ENCODE data around the gene IDS. TPM values are rescaled to one million over a fixed set of nuclear protein-coding genes. Genes with fewer than 3 reads are reported as not detected.

IDS gene
- total and polyA plus RNA-seq, 2 of the 8 experiments (the other 6 are each of a cell fraction or from before 2014, with no cell fraction given) = 19.9 to 20.7 TPM

- DNase-seq (ENCODE audit: low read depth in 1 of 2, low spot score in 2 of 2) = no peak
- WGBS, 2 experiments (ENCODE audit: extremely low coverage in 1 of 2, insufficient coverage in 1 of 2, insufficient read length in 1 of 2, insufficient replicate concordance in 2 of 2, low coverage in 1 of 2, low lambda C conversion rate in 2 of 2, missing lambda C conversion rate in 1 of 2) = 89% methylated on average over 2 of the region's 2 CpGs; no CpG with 5 or more reads in 1 of the 2 experiments
These were observed 28.6 kb downstream of the IDS start for GRCh38 chrX:149476513-149476912.

More at GRCh38 chrX:149476513-149476912, 28.6 kb downstream of the IDS start:
- Histone ChIP-seq H2BK15ac (ENCODE audit: low read length) (no peak overlapping the region), H3K4me2 (ENCODE audit: insufficient read depth in 1 of 2, low read depth in 2 of 2, low read length in 2 of 2) (no peak overlapping the region), H3K4me3 (ENCODE audit: extremely low read depth in 1 of 4, insufficient read depth in 2 of 4, low read depth in 3 of 4, low read length in 4 of 4) (no peak overlapping the region), H2AK5ac (ENCODE audit: low read depth, low read length) (no peak overlapping the region), H3K18ac (ENCODE audit: extremely low read depth, low read length) (no peak overlapping the region), H4K5ac (ENCODE audit: insufficient read length, low read depth, low read length) (no peak overlapping the region), H3K56ac (replicated peaks; ENCODE audit: insufficient read length, low read depth, low read length) (no peak overlapping the region), H4K8ac (ENCODE audit: extremely low read depth, insufficient read depth, low read length) (no peak overlapping the region), H4K91ac (replicated peaks; ENCODE audit: insufficient read length, low read length) (no peak overlapping the region), H3K79me2 (ENCODE audit: control insufficient read depth in 1 of 2, insufficient read depth in 2 of 2, low read length in 2 of 2) (no peaks in the 10 kb centered on the region), H2BK20ac (ENCODE audit: low read length) (no peak overlapping the region), H3K27me3 (replicated peaks in 1 of 4; ENCODE audit: control insufficient read depth in 3 of 4, extremely low read depth in 1 of 4, insufficient read depth in 3 of 4, low read length in 3 of 4) (no peaks in the 10 kb centered on the region), H3K4ac (replicated peaks; ENCODE audit: insufficient read length, low read depth, low read length) (no peak overlapping the region), H4K20me1 (replicated peaks in 1 of 2; ENCODE audit: control insufficient read depth in 1 of 2, insufficient read depth in 2 of 2, low read length in 2 of 2) (no peaks in the 10 kb centered on the region), H2BK12ac (ENCODE audit: low read depth, low read length) (no peak overlapping the region), H3K9ac (replicated peaks in 1 of 4; ENCODE audit: extremely low read depth in 1 of 4, low read depth in 3 of 4, low read length in 3 of 4) (no peak overlapping the region), H3K79me1 (ENCODE audit: low read depth, low read length) (no peaks in the 10 kb centered on the region), H3K23me2 (ENCODE audit: low read depth, low read length) (no peaks in the 10 kb centered on the region), H3K9me3 (ENCODE audit: insufficient read depth in 2 of 2, low read depth in 1 of 2, low read length in 1 of 2) (no peaks in the 10 kb centered on the region), H2AFZ (ENCODE audit: low read length) (no peak overlapping the region), H3K27ac (ENCODE audit: low read depth, low read length) (no peak overlapping the region), H3K14ac (ENCODE audit: insufficient read length) (no peak overlapping the region), H3K4me1 (replicated peaks in 1 of 4; ENCODE audit: control insufficient read depth in 3 of 4, insufficient read depth in 4 of 4, low read length in 3 of 4) (no peaks in the 10 kb centered on the region), H2BK5ac (ENCODE audit: low read depth, low read length) (no peak overlapping the region), H3K36me3 (ENCODE audit: control insufficient read depth in 2 of 4, insufficient read depth in 4 of 4, low read length in 3 of 4) (no peaks in the 10 kb centered on the region), H3K23ac (ENCODE audit: insufficient read length) (no peak overlapping the region), H2BK120ac (replicated peaks; ENCODE audit: low read depth, low read length) (no peak overlapping the region)
- no peak for FAIRE-seq
- TF ChIP-seq CEBPB (IDR thresholded peaks at IDR 0.05; ENCODE audit: low read depth, low read length) = no peak
- no peak for TF ChIP-seq SIRT6 (IDR thresholded peaks at IDR 0.05; ENCODE audit: low read length)
- TF ChIP-seq SAP30 (IDR thresholded peaks at IDR 0.05; ENCODE audit: insufficient read depth, insufficient replicate concordance, low read length) = no peak
- TF ChIP-seq TBP (IDR thresholded peaks at IDR 0.05; ENCODE audit: low read depth, low read length) = no peak
- TF ChIP-seq TEAD4 (IDR thresholded peaks at IDR 0.05; ENCODE audit: low read depth, low read length) = no peak
- no peak for TF ChIP-seq SP1 (IDR thresholded peaks at IDR 0.05; ENCODE audit: low read depth, low read length)
- TF ChIP-seq RFX5 (IDR thresholded peaks at IDR 0.05; ENCODE audit: borderline replicate concordance, low read depth, low read length) = no peak
- TF ChIP-seq BCL11A (IDR thresholded peaks at IDR 0.05; ENCODE audit: low read depth in 2 of 2, low read length in 2 of 2) = no peak
- TF ChIP-seq JUN (IDR thresholded peaks at IDR 0.05; ENCODE audit: low read depth, low read length) = no peak
- no peak for TF ChIP-seq YY1 (IDR thresholded peaks at IDR 0.05; ENCODE audit: low read depth, low read length)
- TF ChIP-seq ASH2L (IDR thresholded peaks at IDR 0.05; ENCODE audit: low read length) = no peak
- no peak for TF ChIP-seq EZH2 (IDR thresholded peaks at IDR 0.05; ENCODE audit: low read depth, low read length, severe bottlenecking)
- CTCF ChIA-PET (ENCODE audit: partially characterized antibody) = interaction anchor here (0.6 to 1.1 kb wide), 3 partner anchors 10 to 175 kb away, joined by 3 to 4 read pairs (median 3); no protein-coding TSS in a partner anchor
- POLR2A ChIA-PET (ENCODE audit: partially characterized antibody) = no interaction called here

All from H1 (cell line).